Osteocyte (in vitro differentiated cells): ENCODE results near the gene LPAR2. TPM values are rescaled to one million over a fixed set of nuclear protein-coding genes. Genes with fewer than 3 reads are reported as not detected.
A peak's percentile ranks its signal among the peaks of the same experiment; 100 is the strongest.

Experiments used
- DNase-seq: peaks from one replicate; pipeline ENCODE4 v3.0.0; 2021; ENCODE audit warnings: mixed read lengths; ENCODE audit not compliant: unreplicated experiment; ENCODE audit errors: extremely low spot score
- H3K27ac Mint-ChIP-seq: one replicate; pipeline ENCODE4 v1.8.0; 2021; ENCODE audit warnings: mild to moderate bottlenecking, mixed read lengths; ENCODE audit not compliant: unreplicated experiment
- H3K27me3 Mint-ChIP-seq: one replicate; pipeline ENCODE4 v1.8.0; 2021; ENCODE audit warnings: mixed read lengths; ENCODE audit not compliant: unreplicated experiment
- H3K36me3 Mint-ChIP-seq: one replicate; pipeline ENCODE4 v1.8.0; 2021; ENCODE audit warnings: mixed read lengths; ENCODE audit not compliant: unreplicated experiment
- H3K4me1 Mint-ChIP-seq: one replicate; pipeline ENCODE4 v1.8.0; 2021; ENCODE audit warnings: mixed read lengths; ENCODE audit not compliant: unreplicated experiment
- H3K4me3 Mint-ChIP-seq: one replicate; pipeline ENCODE4 v1.8.0; 2021; ENCODE audit warnings: mild to moderate bottlenecking, moderate library complexity, mixed read lengths; ENCODE audit not compliant: unreplicated experiment
- H3K9me3 Mint-ChIP-seq: one replicate; pipeline ENCODE4 v1.8.0; 2021; ENCODE audit warnings: mixed read lengths; ENCODE audit not compliant: unreplicated experiment
- CTCF ChIP-seq: fragments of 200-600 bp; sonication (generic); IDR thresholded peaks from 2 replicates; pipeline ENCODE4 v1.5.0; 2021; ENCODE audit warnings: antibody characterized with exemption, mild to moderate bottlenecking, moderate library complexity
- total RNA-seq: library from RNA; stranded (reverse); gene quantifications from 2 replicates; pipeline ENCODE4 v1.2.1, GENCODE V29; 2021

LPAR2 gene
- total RNA-seq, 1 donor from 2014 or later = 7.4 TPM

DNA sequence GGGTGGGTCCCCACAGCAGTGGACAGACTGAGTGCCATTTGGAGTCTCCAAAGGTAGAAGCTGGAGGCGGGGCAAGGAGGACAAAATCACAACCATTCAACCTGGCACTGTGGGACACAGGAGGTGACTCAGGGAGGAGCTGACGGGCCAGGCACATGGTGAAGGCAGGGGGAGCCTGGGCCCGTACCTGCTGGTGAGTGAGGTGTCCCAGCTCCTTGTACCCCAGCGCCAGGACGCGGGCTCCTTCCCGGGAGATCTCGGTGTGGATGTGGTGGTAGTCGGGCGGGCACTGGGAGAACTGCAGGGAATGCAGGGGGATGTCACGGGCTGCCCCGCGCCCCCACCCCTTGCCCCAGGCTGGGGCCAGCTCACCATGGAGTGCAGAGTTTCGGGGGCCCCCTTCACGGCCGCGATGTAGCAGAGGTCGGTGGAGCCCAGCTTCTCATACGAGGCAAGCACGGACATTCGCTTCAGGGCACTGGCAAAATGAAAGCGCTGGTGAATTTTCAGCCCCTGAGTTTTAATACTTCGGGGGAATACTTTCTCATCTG lies 25.7 kb upstream of the LPAR2 start:
- Mint-ChIP-seq H3K4me1 (no peaks in the 10 kb centered on the region), H3K9me3 (no peaks in the 10 kb centered on the region), H3K36me3 (peaks cover 46% of the 10 kb centered on the region), H3K27me3 (no peaks in the 10 kb centered on the region), H3K27ac (no peak overlapping the region), H3K4me3 (no peak overlapping the region)
- no peak for TF ChIP-seq CTCF
- DNase-seq = peak; percentile 81

- H3K4me3 Mint-ChIP-seq = no peak overlapping the region
- no peak overlapping the region for H3K27ac Mint-ChIP-seq
- no peaks in the 10 kb centered on the region for H3K4me1 Mint-ChIP-seq
- H3K36me3 Mint-ChIP-seq = peaks cover 41% of the 10 kb centered on the region
- no peak for TF ChIP-seq CTCF
- no peaks in the 10 kb centered on the region for H3K27me3 Mint-ChIP-seq
- DNase-seq = peak; percentile 76
- no peaks in the 10 kb centered on the region for H3K9me3 Mint-ChIP-seq
Observed at GRCh38 chr19:19652482-19653295, 24.7 kb upstream of the LPAR2 start.

- Mint-ChIP-seq H3K4me1 (no peaks in the 10 kb centered on the region), H3K27me3 (no peaks in the 10 kb centered on the region), H3K4me3 (no peak overlapping the region), H3K9me3 (no peaks in the 10 kb centered on the region), H3K27ac (no peak overlapping the region), H3K36me3 (peaks cover 36% of the 10 kb centered on the region)
- TF ChIP-seq CTCF = no peak
- DNase-seq = no peak
Observed at GRCh38 chr19:19651076-19651475, 23.1 kb upstream of the LPAR2 start.

DNA sequence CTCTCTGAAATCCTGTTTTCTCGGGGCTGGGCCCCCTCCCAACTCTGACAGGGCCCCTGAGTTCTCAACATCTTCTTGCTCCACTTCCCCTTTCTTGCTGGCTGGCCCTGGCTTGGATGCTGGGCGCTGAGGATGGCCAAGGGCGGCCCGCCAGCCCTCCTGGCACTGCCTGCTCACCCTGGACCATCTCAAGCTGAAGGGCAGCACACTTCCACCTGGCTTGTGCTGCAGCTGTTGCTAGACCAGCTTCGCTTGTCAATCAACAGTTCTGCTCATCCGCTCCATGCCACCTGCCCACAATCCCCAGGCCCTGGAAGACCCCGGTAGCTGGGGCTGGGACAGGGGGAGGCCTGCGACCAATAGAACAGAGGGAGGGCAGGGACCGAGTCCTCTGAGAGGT lies 22.3 kb upstream of the LPAR2 start:
- no peak for DNase-seq
- Mint-ChIP-seq H3K9me3 (no peaks in the 10 kb centered on the region), H3K27ac (no peak overlapping the region), H3K27me3 (no peaks in the 10 kb centered on the region), H3K4me3 (no peak overlapping the region), H3K4me1 (no peaks in the 10 kb centered on the region), H3K36me3 (peaks cover 35% of the 10 kb centered on the region)
- no peak for TF ChIP-seq CTCF

DNA sequence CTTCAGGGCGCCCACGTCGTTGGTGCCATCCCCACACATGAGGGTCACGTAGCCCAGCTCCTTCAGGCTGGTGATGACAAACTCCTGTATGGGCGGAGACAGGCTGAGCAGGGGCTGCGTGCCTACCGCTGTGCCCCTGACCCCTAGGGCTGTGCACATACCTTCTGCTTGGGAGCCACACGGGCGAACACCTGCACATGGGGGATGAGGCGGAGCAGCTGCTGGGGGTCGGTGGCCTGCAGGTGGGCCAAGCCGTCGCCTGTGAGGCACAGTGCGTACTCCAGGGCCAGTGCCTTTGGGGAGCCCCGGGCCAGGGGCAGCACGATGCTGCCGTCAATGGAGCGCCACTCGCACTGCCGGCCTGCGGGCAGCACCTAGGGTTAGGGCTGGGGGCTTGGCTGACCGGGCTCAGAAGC lies 21.6 kb upstream of the LPAR2 start:
- no peaks in the 10 kb centered on the region for H3K9me3 Mint-ChIP-seq
- peak overlapping the region; percentile 32 for H3K27ac Mint-ChIP-seq
- TF ChIP-seq CTCF = no peak
- no peaks in the 10 kb centered on the region for H3K27me3 Mint-ChIP-seq
- H3K4me3 Mint-ChIP-seq = no peak overlapping the region
- H3K4me1 Mint-ChIP-seq = no peaks in the 10 kb centered on the region
- peaks cover 29% of the 10 kb centered on the region for H3K36me3 Mint-ChIP-seq
- no peak for DNase-seq
